ENCODE data around the gene ACBD6.

DNA sequence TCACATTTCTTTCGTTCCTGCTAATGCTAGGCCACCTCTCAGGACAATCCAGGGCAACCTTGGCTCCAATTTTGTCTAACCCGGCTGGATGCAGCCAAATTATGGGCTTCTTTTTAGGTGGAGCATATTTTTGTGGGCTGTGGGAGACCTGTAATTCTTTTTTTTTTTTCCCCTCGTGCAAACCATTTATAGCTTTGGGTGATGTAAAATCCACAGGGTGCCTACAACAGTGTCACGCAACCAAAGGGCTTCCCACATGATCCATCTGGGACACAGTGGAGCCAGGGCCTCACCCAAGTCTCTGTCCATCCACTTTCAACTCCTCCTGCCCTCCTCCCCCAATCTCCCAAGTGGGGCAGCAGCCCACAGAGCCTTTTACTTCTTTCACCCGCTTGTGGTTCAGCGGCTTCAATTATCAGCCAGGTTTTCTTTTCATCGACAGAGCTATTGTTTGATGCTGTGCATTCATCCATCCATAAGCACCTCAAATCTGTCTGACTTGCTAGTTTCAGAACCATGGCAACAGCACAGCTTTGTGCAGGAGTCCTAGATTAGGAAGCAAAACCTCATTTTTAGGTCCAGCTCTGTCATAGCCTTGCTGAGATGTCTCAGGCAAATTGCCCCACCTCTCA lies 46.4 kb upstream of the ACBD6 start:
- TF ChIP-seq, protein P1, sequence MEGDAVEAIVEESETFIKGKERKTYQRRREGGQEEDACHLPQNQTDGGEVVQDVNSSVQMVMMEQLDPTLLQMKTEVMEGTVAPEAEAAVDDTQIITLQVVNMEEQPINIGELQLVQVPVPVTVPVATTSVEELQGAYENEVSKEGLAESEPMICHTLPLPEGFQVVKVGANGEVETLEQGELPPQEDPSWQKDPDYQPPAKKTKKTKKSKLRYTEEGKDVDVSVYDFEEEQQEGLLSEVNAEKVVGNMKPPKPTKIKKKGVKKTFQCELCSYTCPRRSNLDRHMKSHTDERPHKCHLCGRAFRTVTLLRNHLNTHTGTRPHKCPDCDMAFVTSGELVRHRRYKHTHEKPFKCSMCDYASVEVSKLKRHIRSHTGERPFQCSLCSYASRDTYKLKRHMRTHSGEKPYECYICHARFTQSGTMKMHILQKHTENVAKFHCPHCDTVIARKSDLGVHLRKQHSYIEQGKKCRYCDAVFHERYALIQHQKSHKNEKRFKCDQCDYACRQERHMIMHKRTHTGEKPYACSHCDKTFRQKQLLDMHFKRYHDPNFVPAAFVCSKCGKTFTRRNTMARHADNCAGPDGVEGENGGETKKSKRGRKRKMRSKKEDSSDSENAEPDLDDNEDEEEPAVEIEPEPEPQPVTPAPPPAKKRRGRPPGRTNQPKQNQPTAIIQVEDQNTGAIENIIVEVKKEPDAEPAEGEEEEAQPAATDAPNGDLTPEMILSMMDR (conservative IDR thresholded peaks at IDR 0.05; ENCODE audit: low read depth, low read length): no peak
- TF ChIP-seq BHLHE40 (IDR thresholded peaks at IDR 0.05; ENCODE audit: low read depth, low read length) (no peak), POLR2A (IDR thresholded peaks at IDR 0.05; ENCODE audit: low read depth, low read length) (no peak), MXI1 (IDR thresholded peaks at IDR 0.05; ENCODE audit: borderline replicate concordance, low read depth, low read length) (no peak), RCOR1 (IDR thresholded peaks at IDR 0.05; ENCODE audit: insufficient replicate concordance, low read length) (no peak), RFX5 (IDR thresholded peaks at IDR 0.05; ENCODE audit: low read depth, low read length) (no peak)
